Measurements from ENCODE around the gene FRMPD4.

Gene FRMPD4

GRCh38 chrX:12412561-12412960 lies 274.3 kb downstream of the FRMPD4 start:
- no peak for TF ChIP-seq CTCF (IDR thresholded peaks at IDR 0.05; ENCODE audit: insufficient read depth, missing control alignments)
- DNase-seq (ENCODE audit: insufficient read length, low spot score) (no peak), FAIRE-seq (no peak)

- TF ChIP-seq CTCF (IDR thresholded peaks at IDR 0.05; ENCODE audit: insufficient read depth, missing control alignments), result no peak
- FAIRE-seq (no peak), DNase-seq (ENCODE audit: insufficient read length, low spot score) (no peak)
These were observed 281.3 kb downstream of the FRMPD4 start for GRCh38 chrX:12419591-12419990.

GRCh38 chrX:12421918-12422317 lies 283.6 kb downstream of the FRMPD4 start:
- FAIRE-seq (no peak), DNase-seq (ENCODE audit: insufficient read length, low spot score) (no peak)
- TF ChIP-seq CTCF (IDR thresholded peaks at IDR 0.05; ENCODE audit: insufficient read depth, missing control alignments), result no peak

- FAIRE-seq (no peak), DNase-seq (ENCODE audit: insufficient read length, low spot score) (no peak)
- TF ChIP-seq CTCF (IDR thresholded peaks at IDR 0.05; ENCODE audit: insufficient read depth, missing control alignments), result no peak
These were observed 285.1 kb downstream of the FRMPD4 start for GRCh38 chrX:12423346-12423745.

GRCh38 chrX:12425496-12425895 lies 287.2 kb downstream of the FRMPD4 start:
- TF ChIP-seq CTCF (IDR thresholded peaks at IDR 0.05; ENCODE audit: insufficient read depth, missing control alignments), result no peak
- DNase-seq (ENCODE audit: insufficient read length, low spot score) (no peak), FAIRE-seq (peak; percentile 41)

- DNase-seq (ENCODE audit: insufficient read length, low spot score), result no peak
- TF ChIP-seq CTCF (IDR thresholded peaks at IDR 0.05; ENCODE audit: insufficient read depth, missing control alignments), result no peak
- no peak for FAIRE-seq
These were observed 288.1 kb downstream of the FRMPD4 start for GRCh38 chrX:12426420-12426819.

GRCh38 chrX:12434493-12434892 lies 296.2 kb downstream of the FRMPD4 start:
- no peak for DNase-seq (ENCODE audit: insufficient read length, low spot score)
- no peak for FAIRE-seq
- no peak for TF ChIP-seq CTCF (IDR thresholded peaks at IDR 0.05; ENCODE audit: insufficient read depth, missing control alignments)

Data from D721Med (cell line).